H1 (cell line): Measurements from ENCODE around the gene TRIM28. TPM values are rescaled to one million over a fixed set of nuclear protein-coding genes. Genes with fewer than 3 reads are reported as not detected.

ENCODE experiments used
- EP300 ChIP-seq, 2 experiments: IDR thresholded peaks; 1 replicate in 1 of 2; 2 replicates in 1 of 2; pipeline ENCODE4 v1.6.1; 2011 to 2012; ENCODE audit warnings: low read depth in 2 of 2, low read length in 2 of 2, mild to moderate bottlenecking in 2 of 2, borderline replicate concordance in 1 of 2, inconsistent platforms in 1 of 2, moderate library complexity in 1 of 2
- EZH2 ChIP-seq: fragments of 200-600 bp; sonication (generic); IDR thresholded peaks from 2 replicates; pipeline ENCODE4 v1.7.1; 2012; ENCODE audit warnings: low read depth, mild to moderate bottlenecking, moderate library complexity, low read length, inconsistent platforms; ENCODE audit not compliant: severe bottlenecking
- JUN ChIP-seq: IDR thresholded peaks from 2 replicates; pipeline ENCODE4 v1.6.1; 2011; ENCODE audit warnings: low read depth, mild to moderate bottlenecking, improper control_type of control experiment, low read length
- RAD21 ChIP-seq, 2 experiments: IDR thresholded peaks in 1 of 2; conservative IDR thresholded peaks in 1 of 2; 2 replicates each; pipeline ENCODE4 v1.6.1; 2011; ENCODE audit warnings: low read depth in 2 of 2, low read length in 2 of 2, improper control_type of control experiment in 1 of 2, inconsistent platforms in 1 of 2, mild to moderate bottlenecking in 1 of 2, moderate library complexity in 1 of 2
- RBBP5 ChIP-seq: IDR thresholded peaks from 2 replicates; pipeline ENCODE4 v1.7.1; 2012; ENCODE audit warnings: low read depth, mild to moderate bottlenecking, inconsistent platforms, low read length, moderate library complexity, borderline replicate concordance
- TAF7 ChIP-seq: optimal IDR thresholded peaks from 2 replicates; pipeline ENCODE3; 2011; ENCODE audit warnings: low read depth, mild to moderate bottlenecking, inconsistent platforms, low read length, moderate library complexity, borderline replicate concordance
- polyA plus RNA-seq, 7 experiments: library from polyadenylated mRNA; depleted of rRNA in 3 of 7; stranded (reverse) in 5 of 7; unstranded in 2 of 7; fragments of >200 nt in 5 of 7; fragments of 200-250 nt in 2 of 7; gene quantifications; 1 replicate in 5 of 7; 2 replicates in 1 of 7; 4 replicates in 1 of 7; pipeline versions ENCODE4 v1.2.1 to v1.2.3, GENCODE V29; 2011 to 2013; ENCODE audit warnings: missing spikeins in 2 of 7, mixed read lengths in 2 of 7
- total RNA-seq: library from RNA; stranded (reverse); fragmentation: NEBNext Ultra II Directional; extraction: Animal tissue kit (Norgen Biotek cat#: 25700); gene quantifications from 2 replicates; pipeline ENCODE4 v1.2.1, GENCODE V29; 2021

TRIM28 gene
- total and polyA plus RNA-seq, 2 of the 8 experiments (the other 6 are each of a cell fraction or from before 2014, with no cell fraction given): 1,433 to 1,442 TPM

DNA sequence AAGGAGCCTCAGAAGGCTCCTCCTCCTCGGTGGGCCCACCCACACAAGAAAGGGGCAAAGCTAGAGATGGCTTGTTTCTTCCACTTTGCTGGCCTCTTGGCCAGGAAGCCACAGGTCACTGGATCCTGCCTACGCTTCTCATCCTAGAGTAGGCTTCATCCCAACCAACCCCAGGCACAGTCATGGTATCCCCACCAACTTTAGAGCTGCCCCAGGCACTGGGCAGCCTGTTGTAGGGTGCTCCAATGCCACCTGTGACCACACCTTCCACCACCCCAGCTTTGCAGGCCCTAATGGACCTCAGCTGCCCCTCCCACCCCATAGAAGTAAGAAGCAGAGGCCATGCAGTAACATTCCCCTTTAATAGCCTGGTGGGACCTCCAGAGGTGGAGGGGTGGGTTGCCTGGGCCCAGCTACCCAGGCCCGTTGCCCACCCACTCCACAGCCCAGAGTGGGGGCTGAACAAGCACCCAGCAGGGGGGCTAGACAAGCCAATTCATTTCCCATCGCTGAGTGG, 11.6 kb downstream of the TRIM28 start (continued):
- TF ChIP-seq RAD21 (IDR thresholded peaks at IDR 0.05 in 1 of 2, conservative IDR thresholded peaks at IDR 0.05 in 1 of 2; ENCODE audit: low read depth in 2 of 2, low read length in 2 of 2) (no peak), JUN (no peak), RBBP5 (no peak), EZH2 (no peak), TAF7 (no peak), EP300 (IDR thresholded peaks at IDR 0.05; ENCODE audit: borderline replicate concordance in 1 of 2, low read depth in 2 of 2, low read length in 2 of 2) (no peak)
